Astrocyte (in vitro differentiated cells and primary cell): Measurements from ENCODE around the gene CDS2. TPM values are rescaled to one million over a fixed set of nuclear protein-coding genes. Genes with fewer than 3 reads are reported as not detected.
A peak's percentile ranks its signal among the peaks of the same experiment; 100 is the strongest.

ENCODE experiments used
- DNase-seq: peaks from one replicate; pipeline ENCODE4 v3.0.0-alpha.2; 2010; ENCODE audit warnings: low read depth
- FAIRE-seq: peaks from 2 replicates; lab custom pipeline; 2011; peaks lifted over from hg19 to GRCh38; lab: Jason Lieb, UNC
- H2AFZ ChIP-seq: 2 replicates; pipeline ENCODE4 v1.6.0; 2012; ENCODE audit warnings: low read depth, low read length, inconsistent platforms
- H3K27ac ChIP-seq: 2 replicates; pipeline ENCODE4 v1.5.1; 2011; ENCODE audit warnings: low read depth, low read length, inconsistent platforms
- H3K27me3 ChIP-seq: 2 replicates; pipeline ENCODE4 v1.6.0; 2011; ENCODE audit warnings: low read length, inconsistent platforms; ENCODE audit not compliant: insufficient read depth
- H3K36me3 ChIP-seq: 2 replicates; pipeline ENCODE4 v1.5.1; 2011; ENCODE audit warnings: low read length, inconsistent platforms; ENCODE audit not compliant: insufficient read depth
- H3K4me1 ChIP-seq: 2 replicates; pipeline ENCODE4 v1.5.1; 2011; ENCODE audit warnings: low read length, inconsistent platforms; ENCODE audit not compliant: insufficient read depth
- H3K4me2 ChIP-seq: 2 replicates; pipeline ENCODE4 v1.6.0; 2012; ENCODE audit warnings: low read length, inconsistent platforms
- H3K4me3 ChIP-seq: 2 replicates; pipeline ENCODE4 v1.5.1; 2011; ENCODE audit warnings: low read depth, mild to moderate bottlenecking, low read length, inconsistent platforms; ENCODE audit not compliant: insufficient read depth
- H3K79me2 ChIP-seq: 2 replicates; pipeline ENCODE4 v1.6.0; 2012; ENCODE audit warnings: mild to moderate bottlenecking, low read length, inconsistent platforms; ENCODE audit not compliant: insufficient read depth
- H3K9ac ChIP-seq: 2 replicates; pipeline ENCODE4 v1.6.0; 2012; ENCODE audit warnings: mild to moderate bottlenecking, low read length, inconsistent platforms
- H3K9me3 ChIP-seq: 2 replicates; pipeline ENCODE4 v1.5.1; 2012; ENCODE audit warnings: low read depth, mild to moderate bottlenecking, low read length, inconsistent platforms; ENCODE audit not compliant: insufficient read depth
- H4K20me1 ChIP-seq: 2 replicates; pipeline ENCODE4 v1.6.0; 2012; ENCODE audit warnings: low read length, inconsistent platforms; ENCODE audit not compliant: insufficient read depth
- H3K27ac Mint-ChIP-seq: one replicate; pipeline ENCODE4 v1.8.0; 2021; ENCODE audit warnings: mild to moderate bottlenecking, mixed read lengths; ENCODE audit not compliant: unreplicated experiment
- H3K27me3 Mint-ChIP-seq: one replicate; pipeline ENCODE4 v1.8.0; 2021; ENCODE audit warnings: low read depth, mixed read lengths; ENCODE audit not compliant: unreplicated experiment
- H3K36me3 Mint-ChIP-seq: one replicate; pipeline ENCODE4 v1.8.0; 2021; ENCODE audit warnings: low read depth, mixed read lengths; ENCODE audit not compliant: unreplicated experiment
- H3K4me1 Mint-ChIP-seq: one replicate; pipeline ENCODE4 v1.8.0; 2021; ENCODE audit warnings: low read depth, mixed read lengths; ENCODE audit not compliant: unreplicated experiment
- H3K4me3 Mint-ChIP-seq: one replicate; pipeline ENCODE4 v1.8.0; 2021; ENCODE audit warnings: mild to moderate bottlenecking, moderate library complexity, mixed read lengths; ENCODE audit not compliant: unreplicated experiment
- H3K9me3 Mint-ChIP-seq: one replicate; pipeline ENCODE4 v1.8.0; 2021; ENCODE audit warnings: mild to moderate bottlenecking, mixed read lengths; ENCODE audit not compliant: unreplicated experiment
- EZH2 ChIP-seq: IDR thresholded peaks from 2 replicates; pipeline ENCODE4 v1.6.1; 2012; ENCODE audit warnings: mild to moderate bottlenecking, low read length, inconsistent platforms; ENCODE audit not compliant: insufficient read depth
- total RNA-seq: library from RNA; stranded (reverse); gene quantifications from 2 replicates; pipeline ENCODE4 v1.2.1, GENCODE V29; 2021
- TF ChIP-seq, protein P1 (sequence below): IDR thresholded peaks from 2 replicates; pipeline ENCODE4 v1.5.1; 2011; ENCODE audit warnings: low read depth, mild to moderate bottlenecking, inconsistent platforms, low read length, moderate library complexity; ENCODE audit not compliant: insufficient read depth

CDS2 gene
- total RNA-seq, 1 donor from 2014 or later, result 53.9 TPM

DNA sequence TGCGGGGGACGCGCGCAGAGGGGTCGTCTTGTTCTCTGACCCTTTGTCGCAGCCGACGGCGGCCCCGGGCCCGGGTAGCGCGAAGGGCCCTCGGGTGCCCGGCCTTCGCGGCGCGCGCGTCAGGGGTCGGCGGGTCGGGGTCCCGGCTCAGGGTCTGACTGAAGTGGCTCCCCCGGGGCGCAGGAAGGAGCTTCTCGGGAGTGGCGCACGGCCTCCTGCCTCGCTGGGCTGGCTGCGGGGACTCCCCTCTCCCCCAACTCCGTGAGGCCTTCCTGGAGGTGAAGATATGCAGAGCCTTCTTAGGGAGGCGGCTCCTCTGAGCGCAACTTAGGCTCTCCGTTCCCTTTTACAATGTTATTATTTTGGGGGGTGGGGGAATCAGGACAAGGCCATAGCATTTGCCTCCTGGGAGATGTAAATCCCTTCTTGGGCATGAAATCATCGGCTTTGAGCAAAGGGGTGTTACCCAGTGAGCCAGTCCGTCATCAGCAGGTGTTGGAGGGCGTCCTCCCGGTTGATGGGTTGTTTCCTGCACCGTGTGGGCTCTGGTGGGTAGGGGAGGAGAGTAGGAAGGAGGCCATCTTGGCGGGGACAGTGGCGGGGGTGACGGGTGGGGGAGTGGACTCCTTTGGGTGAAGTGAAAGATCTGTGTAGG lies 523 bp downstream of the CDS2 start:
- Mint-ChIP-seq H3K27ac (peak overlapping the region; percentile 67), H3K9me3 (no peaks in the 10 kb centered on the region), H3K4me1 (peaks cover 10% of the 10 kb centered on the region), H3K27me3 (no peaks in the 10 kb centered on the region), H3K36me3 (no peaks in the 10 kb centered on the region), H3K4me3 (peak overlapping the region; percentile 95)
- H3K9ac ChIP-seq, result peak overlapping the region; percentile 87
- peak; percentile 36 for DNase-seq
- H3K4me2 ChIP-seq, result peak overlapping the region; percentile 99
- no peaks in the 10 kb centered on the region for H3K9me3 ChIP-seq
- FAIRE-seq, result no peak
- H3K4me3 ChIP-seq, result peak overlapping the region; percentile 85
- H3K4me1 ChIP-seq, result peaks cover 12% of the 10 kb centered on the region
- H3K36me3 ChIP-seq, result no peaks in the 10 kb centered on the region
- peak overlapping the region; percentile 88 for H2AFZ ChIP-seq
- H3K27me3 ChIP-seq, result no peaks in the 10 kb centered on the region
- peak overlapping the region; percentile 73 for H3K27ac ChIP-seq
- peaks cover 24% of the 10 kb centered on the region for H4K20me1 ChIP-seq
- peaks cover 34% of the 10 kb centered on the region for H3K79me2 ChIP-seq
- TF ChIP-seq, protein P1, sequence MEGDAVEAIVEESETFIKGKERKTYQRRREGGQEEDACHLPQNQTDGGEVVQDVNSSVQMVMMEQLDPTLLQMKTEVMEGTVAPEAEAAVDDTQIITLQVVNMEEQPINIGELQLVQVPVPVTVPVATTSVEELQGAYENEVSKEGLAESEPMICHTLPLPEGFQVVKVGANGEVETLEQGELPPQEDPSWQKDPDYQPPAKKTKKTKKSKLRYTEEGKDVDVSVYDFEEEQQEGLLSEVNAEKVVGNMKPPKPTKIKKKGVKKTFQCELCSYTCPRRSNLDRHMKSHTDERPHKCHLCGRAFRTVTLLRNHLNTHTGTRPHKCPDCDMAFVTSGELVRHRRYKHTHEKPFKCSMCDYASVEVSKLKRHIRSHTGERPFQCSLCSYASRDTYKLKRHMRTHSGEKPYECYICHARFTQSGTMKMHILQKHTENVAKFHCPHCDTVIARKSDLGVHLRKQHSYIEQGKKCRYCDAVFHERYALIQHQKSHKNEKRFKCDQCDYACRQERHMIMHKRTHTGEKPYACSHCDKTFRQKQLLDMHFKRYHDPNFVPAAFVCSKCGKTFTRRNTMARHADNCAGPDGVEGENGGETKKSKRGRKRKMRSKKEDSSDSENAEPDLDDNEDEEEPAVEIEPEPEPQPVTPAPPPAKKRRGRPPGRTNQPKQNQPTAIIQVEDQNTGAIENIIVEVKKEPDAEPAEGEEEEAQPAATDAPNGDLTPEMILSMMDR, result no peak
- TF ChIP-seq EZH2, result no peak

DNA sequence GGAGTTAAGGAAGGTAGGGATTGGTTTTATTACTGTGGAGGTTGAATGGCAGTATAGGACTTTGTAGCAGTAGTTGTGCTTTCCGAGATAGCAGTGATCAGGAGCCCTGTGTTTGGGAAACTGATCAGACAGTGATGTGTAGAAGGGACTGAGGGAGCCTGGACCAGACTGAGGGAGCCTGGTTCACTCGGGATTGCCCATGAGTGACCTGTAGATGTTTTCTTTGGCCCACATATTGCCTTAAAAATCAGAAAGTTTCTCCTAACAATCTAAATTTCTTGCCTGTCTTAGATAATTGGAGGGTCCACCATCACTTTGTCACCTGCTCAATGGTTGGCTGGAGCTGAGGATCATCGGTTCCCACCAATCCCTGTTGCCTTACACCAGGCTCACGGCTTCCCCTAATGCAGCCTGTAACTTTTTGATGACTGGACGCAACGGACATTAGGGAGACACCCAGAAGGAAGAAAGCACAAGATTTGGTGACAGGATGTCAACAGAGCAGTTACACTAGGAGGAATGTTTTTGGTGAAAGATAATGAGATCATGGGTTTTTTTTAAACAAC lies 1.1 kb downstream of the CDS2 start:
- Mint-ChIP-seq H3K27me3 (no peaks in the 10 kb centered on the region), H3K36me3 (no peaks in the 10 kb centered on the region), H3K4me1 (peaks cover 9% of the 10 kb centered on the region), H3K9me3 (no peaks in the 10 kb centered on the region), H3K27ac (peak overlapping the region; percentile 67), H3K4me3 (peak overlapping the region; percentile 95)
- H3K79me2 ChIP-seq, result peaks cover 38% of the 10 kb centered on the region
- H3K9me3 ChIP-seq, result no peaks in the 10 kb centered on the region
- DNase-seq (no peak), FAIRE-seq (no peak)
- peak overlapping the region; percentile 87 for H3K9ac ChIP-seq
- peaks cover 12% of the 10 kb centered on the region for H3K4me1 ChIP-seq
- peaks cover 24% of the 10 kb centered on the region for H4K20me1 ChIP-seq
- H3K27ac ChIP-seq, result peak overlapping the region; percentile 22
- H3K36me3 ChIP-seq, result no peaks in the 10 kb centered on the region
- H3K4me3 ChIP-seq, result peak overlapping the region; percentile 85
- TF ChIP-seq EZH2, result no peak
- TF ChIP-seq, protein P1, result no peak
- peak overlapping the region; percentile 88 for H2AFZ ChIP-seq
- peak overlapping the region; percentile 99 for H3K4me2 ChIP-seq
- no peaks in the 10 kb centered on the region for H3K27me3 ChIP-seq

DNA sequence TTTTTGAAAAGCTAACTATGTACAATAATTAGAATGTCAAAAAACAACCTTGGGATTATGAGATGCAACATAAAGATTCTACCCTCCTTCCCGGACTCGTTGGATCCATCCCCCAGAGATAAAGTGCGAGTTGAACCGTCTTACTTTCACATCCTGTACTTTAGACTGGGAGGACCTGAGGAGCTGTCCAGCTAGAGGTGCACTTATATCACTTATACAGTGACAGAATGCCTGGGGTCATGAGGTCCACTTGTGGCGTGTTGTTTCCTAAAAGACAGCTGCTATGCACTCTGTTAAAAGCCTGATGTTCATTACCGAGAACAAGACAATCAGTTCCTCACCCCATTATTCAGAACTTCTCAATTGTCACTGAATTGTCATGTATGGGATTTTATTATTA lies 2.1 kb downstream of the CDS2 start:
- peak overlapping the region; percentile 73 for H3K4me3 Mint-ChIP-seq
- Histone ChIP-seq H4K20me1 (peaks cover 26% of the 10 kb centered on the region), H3K79me2 (peaks cover 47% of the 10 kb centered on the region), H3K27me3 (no peaks in the 10 kb centered on the region), H3K27ac (no peak overlapping the region), H2AFZ (no peak overlapping the region), H3K4me1 (peaks cover 12% of the 10 kb centered on the region), H3K36me3 (no peaks in the 10 kb centered on the region), H3K4me2 (no peak overlapping the region), H3K9ac (no peak overlapping the region), H3K4me3 (no peak overlapping the region), H3K9me3 (no peaks in the 10 kb centered on the region)
- TF ChIP-seq EZH2, result no peak
- TF ChIP-seq, protein P1, result no peak
- no peak for DNase-seq
- no peaks in the 10 kb centered on the region for H3K9me3 Mint-ChIP-seq
- FAIRE-seq, result no peak
- no peaks in the 10 kb centered on the region for H3K27me3 Mint-ChIP-seq
- H3K4me1 Mint-ChIP-seq, result peaks cover 7% of the 10 kb centered on the region
- H3K36me3 Mint-ChIP-seq, result no peaks in the 10 kb centered on the region
- H3K27ac Mint-ChIP-seq, result no peak overlapping the region
